ENCODE results near the gene GALC. TPM values are rescaled to one million over a fixed set of nuclear protein-coding genes. Genes with fewer than 3 reads are reported as not detected.

GALC gene
- total and polyA plus RNA-seq, 7 experiments from 2014 or later, result 7.1 to 26.1 (median 18.8) TPM

- intact Hi-C loops (cut with micrococcal nuclease), result no loop called here
- H3K4me3 ChIP-seq (ENCODE audit: low read length), result no peak overlapping the region
- H3K9me3 ChIP-seq (ENCODE audit: control insufficient read depth in 2 of 3, low read length in 3 of 3), result peaks cover 0 to 23% (median 0%) of the 10 kb centered on the region in 3 experiments
- CTCF ChIA-PET, result no interaction called here
- no peaks in the 10 kb centered on the region for H3K36me3 ChIP-seq (ENCODE audit: control insufficient read depth in 2 of 3, insufficient read depth in 3 of 3, low read length in 3 of 3)
- peaks cover 0 to 48% (median 29%) of the 10 kb centered on the region in 11 donors for H3K9me3 Mint-ChIP-seq
- peaks cover 0 to 3% (median 0%) of the 10 kb centered on the region in 7 donors for H3K4me1 Mint-ChIP-seq
- ATAC-seq (no peak), DNase-seq (no peak)
- H3K27me3 ChIP-seq (ENCODE audit: control insufficient read depth in 2 of 2, insufficient read depth in 2 of 2, low read length in 2 of 2), result no peaks in the 10 kb centered on the region
- no peaks in the 10 kb centered on the region for H3K4me1 ChIP-seq (ENCODE audit: control insufficient read depth in 2 of 2, insufficient read depth in 2 of 2, low read length in 2 of 2)
- H3K27ac ChIP-seq (ENCODE audit: low read depth, low read length), result no peak overlapping the region
- peaks cover 0 to 5% (median 0%) of the 10 kb centered on the region in 5 donors for H3K36me3 Mint-ChIP-seq
- H3K27me3 Mint-ChIP-seq, result peaks cover 11 to 39% (median 16%) of the 10 kb centered on the region in 5 donors
- no peak overlapping the region for H3K27ac Mint-ChIP-seq
- POLR2A ChIA-PET, result no interaction called here
- H3K4me3 Mint-ChIP-seq, result no peak overlapping the region
These were observed 76.7 kb downstream of the GALC start for GRCh38 chr14:87916103-87916885.

GRCh38 chr14:87908550-87908949 is 84.4 kb downstream of the GALC start:
- Mint-ChIP-seq H3K9me3 (peaks cover 0 to 44% (median 19%) of the 10 kb centered on the region in 11 donors), H3K4me1 (no peaks in the 10 kb centered on the region), H3K36me3 (peaks cover 0 to 3% (median 0%) of the 10 kb centered on the region in 5 donors), H3K27ac (no peak overlapping the region), H3K27me3 (peaks cover 14 to 35% (median 17%) of the 10 kb centered on the region in 5 donors), H3K4me3 (no peak overlapping the region)
- DNase-seq, result no peak
- POLR2A ChIA-PET, result no interaction called here
- H3K27ac ChIP-seq (ENCODE audit: low read depth, low read length), result no peak overlapping the region
- no peaks in the 10 kb centered on the region for H3K4me1 ChIP-seq (ENCODE audit: control insufficient read depth in 2 of 2, insufficient read depth in 2 of 2, low read length in 2 of 2)
- ATAC-seq, result no peak
- H3K27me3 ChIP-seq (ENCODE audit: control insufficient read depth in 2 of 2, insufficient read depth in 2 of 2, low read length in 2 of 2), result no peaks in the 10 kb centered on the region
- H3K9me3 ChIP-seq (ENCODE audit: control insufficient read depth in 2 of 3, low read length in 3 of 3), result no peaks in the 10 kb centered on the region
- H3K36me3 ChIP-seq (ENCODE audit: control insufficient read depth in 2 of 3, insufficient read depth in 3 of 3, low read length in 3 of 3), result no peaks in the 10 kb centered on the region
- intact Hi-C loops (cut with micrococcal nuclease), result no loop called here
- no peak overlapping the region for H3K4me3 ChIP-seq (ENCODE audit: low read length)
- CTCF ChIA-PET, result no interaction called here

- POLR2A ChIA-PET, result no interaction called here
- no peak overlapping the region for H3K4me3 ChIP-seq (ENCODE audit: low read length)
- H3K27me3 ChIP-seq (ENCODE audit: control insufficient read depth in 2 of 2, insufficient read depth in 2 of 2, low read length in 2 of 2), result peaks cover 0 to 3% of the 10 kb centered on the region in 2 donors
- H3K9me3 Mint-ChIP-seq, result no peaks in the 10 kb centered on the region
- peaks cover 20 to 35% (median 27%) of the 10 kb centered on the region in 5 donors for H3K27me3 Mint-ChIP-seq
- ATAC-seq, result no peak
- H3K4me1 Mint-ChIP-seq, result no peaks in the 10 kb centered on the region
- H3K4me1 ChIP-seq (ENCODE audit: control insufficient read depth in 2 of 2, insufficient read depth in 2 of 2, low read length in 2 of 2), result no peaks in the 10 kb centered on the region
- H3K27ac ChIP-seq (ENCODE audit: low read depth, low read length), result no peak overlapping the region
- H3K27ac Mint-ChIP-seq, result no peak overlapping the region
- H3K36me3 Mint-ChIP-seq, result no peaks in the 10 kb centered on the region
- no peak overlapping the region for H3K4me3 Mint-ChIP-seq
- no peaks in the 10 kb centered on the region for H3K36me3 ChIP-seq (ENCODE audit: control insufficient read depth in 2 of 3, insufficient read depth in 3 of 3, low read length in 3 of 3)
- intact Hi-C loops (cut with micrococcal nuclease), result no loop called here
- no peak for DNase-seq
- CTCF ChIA-PET, result no interaction called here
- no peaks in the 10 kb centered on the region for H3K9me3 ChIP-seq (ENCODE audit: control insufficient read depth in 2 of 3, low read length in 3 of 3)
These were observed 91.3 kb downstream of the GALC start for GRCh38 chr14:87901652-87902051.

- ChIA-PET POLR2A (no interaction called here), CTCF (no interaction called here)
- H3K27me3 Mint-ChIP-seq, result peaks cover 20 to 39% (median 31%) of the 10 kb centered on the region in 5 donors
- H3K9me3 Mint-ChIP-seq, result no peaks in the 10 kb centered on the region
- no peaks in the 10 kb centered on the region for H3K4me1 Mint-ChIP-seq
- H3K9me3 ChIP-seq (ENCODE audit: control insufficient read depth in 2 of 3, low read length in 3 of 3), result no peaks in the 10 kb centered on the region
- ATAC-seq (no peak), DNase-seq (no peak)
- H3K27ac ChIP-seq (ENCODE audit: low read depth, low read length), result no peak overlapping the region
- H3K27ac Mint-ChIP-seq, result no peak overlapping the region
- peaks cover 0 to 3% of the 10 kb centered on the region in 2 donors for H3K27me3 ChIP-seq (ENCODE audit: control insufficient read depth in 2 of 2, insufficient read depth in 2 of 2, low read length in 2 of 2)
- no peaks in the 10 kb centered on the region for H3K4me1 ChIP-seq (ENCODE audit: control insufficient read depth in 2 of 2, insufficient read depth in 2 of 2, low read length in 2 of 2)
- H3K4me3 Mint-ChIP-seq, result no peak overlapping the region
- H3K36me3 ChIP-seq (ENCODE audit: control insufficient read depth in 2 of 3, insufficient read depth in 3 of 3, low read length in 3 of 3), result no peaks in the 10 kb centered on the region
- H3K36me3 Mint-ChIP-seq, result no peaks in the 10 kb centered on the region
- H3K4me3 ChIP-seq (ENCODE audit: low read length), result no peak overlapping the region
- intact Hi-C loops (cut with micrococcal nuclease), result no loop called here
These were observed 91.7 kb downstream of the GALC start for GRCh38 chr14:87901236-87901635.

GRCh38 chr14:87899228-87899627 is 93.8 kb downstream of the GALC start:
- ChIA-PET POLR2A (no interaction called here), CTCF (no interaction called here)
- Histone ChIP-seq H3K4me1 (ENCODE audit: control insufficient read depth in 2 of 2, insufficient read depth in 2 of 2, low read length in 2 of 2) (no peaks in the 10 kb centered on the region), H3K4me3 (ENCODE audit: low read length) (no peak overlapping the region), H3K9me3 (ENCODE audit: control insufficient read depth in 2 of 3, low read length in 3 of 3) (no peaks in the 10 kb centered on the region), H3K27me3 (ENCODE audit: control insufficient read depth in 2 of 2, insufficient read depth in 2 of 2, low read length in 2 of 2) (peaks cover 0 to 3% of the 10 kb centered on the region in 2 donors), H3K36me3 (ENCODE audit: control insufficient read depth in 2 of 3, insufficient read depth in 3 of 3, low read length in 3 of 3) (no peaks in the 10 kb centered on the region), H3K27ac (ENCODE audit: low read depth, low read length) (no peak overlapping the region)
- ATAC-seq, result no peak
- Mint-ChIP-seq H3K4me3 (no peak overlapping the region), H3K4me1 (no peaks in the 10 kb centered on the region), H3K27ac (no peak overlapping the region), H3K36me3 (no peaks in the 10 kb centered on the region), H3K9me3 (no peaks in the 10 kb centered on the region), H3K27me3 (peaks cover 12 to 35% (median 30%) of the 10 kb centered on the region in 5 donors)
- intact Hi-C loops (cut with micrococcal nuclease), result no loop called here
- DNase-seq, result no peak

- Mint-ChIP-seq H3K36me3 (no peaks in the 10 kb centered on the region), H3K9me3 (no peaks in the 10 kb centered on the region), H3K4me1 (no peaks in the 10 kb centered on the region), H3K27ac (no peak overlapping the region), H3K4me3 (no peak overlapping the region), H3K27me3 (peaks cover 10 to 30% (median 25%) of the 10 kb centered on the region in 5 donors)
- intact Hi-C loops (cut with micrococcal nuclease), result no loop called here
- peaks cover 0 to 3% of the 10 kb centered on the region in 2 donors for H3K27me3 ChIP-seq (ENCODE audit: control insufficient read depth in 2 of 2, insufficient read depth in 2 of 2, low read length in 2 of 2)
- H3K4me1 ChIP-seq (ENCODE audit: control insufficient read depth in 2 of 2, insufficient read depth in 2 of 2, low read length in 2 of 2), result no peaks in the 10 kb centered on the region
- no peak for DNase-seq
- CTCF ChIA-PET, result no interaction called here
- no peak for ATAC-seq
- POLR2A ChIA-PET, result interaction anchor here (1.1 kb wide), 1 partner anchor 65 kb away, joined by 3 read pairs; no protein-coding TSS in a partner anchor
- H3K9me3 ChIP-seq (ENCODE audit: control insufficient read depth in 2 of 3, low read length in 3 of 3), result no peaks in the 10 kb centered on the region
- no peak overlapping the region for H3K4me3 ChIP-seq (ENCODE audit: low read length)
- no peaks in the 10 kb centered on the region for H3K36me3 ChIP-seq (ENCODE audit: control insufficient read depth in 2 of 3, insufficient read depth in 3 of 3, low read length in 3 of 3)
- no peak overlapping the region for H3K27ac ChIP-seq (ENCODE audit: low read depth, low read length)
These were observed 94.7 kb downstream of the GALC start for GRCh38 chr14:87898301-87898700.

Measured in naive thymus-derived CD4-positive, alpha-beta T cell (primary cell).